Measurements from ENCODE around the gene EPB41L4A.

GRCh38 chr5:112385969-112386368 is 33.1 kb downstream of the EPB41L4A start:
- no peak for TF ChIP-seq CTCF (IDR thresholded peaks at IDR 0.05)
- TF ChIP-seq SIN3A (IDR thresholded peaks at IDR 0.05; ENCODE audit: borderline replicate concordance, insufficient read depth, low read depth, low read length): no peak
